MM.1S (cell line): ENCODE data around the gene MTFR1L.

Experiments used
- DNase-seq: peaks from one replicate; pipeline ENCODE4 v3.0.0-alpha.2; 2015
- H2AFZ ChIP-seq: fragments of 300-600 bp; sonication (generic); 2 replicates; pipeline ENCODE4 v1.6.0; 2016; ENCODE audit warnings: antibody characterized with exemption, low read length
- H3F3A ChIP-seq: fragments of 300-600 bp; sonication (generic); 2 replicates; pipeline ENCODE4 v1.6.1; 2016; ENCODE audit warnings: mild to moderate bottlenecking, antibody characterized with exemption, low read length, moderate library complexity, mixed read lengths; ENCODE audit not compliant: insufficient read depth
- H3K27ac ChIP-seq: fragments of 300-600 bp; sonication (generic); 2 replicates; pipeline ENCODE4 v1.5.1; 2016; ENCODE audit warnings: mild to moderate bottlenecking, low read length
- H3K27me3 ChIP-seq: fragments of 300-600 bp; sonication (generic); replicated peaks from 2 replicates; pipeline ENCODE4 v1.6.0; 2016; ENCODE audit warnings: low read length; ENCODE audit not compliant: insufficient read depth
- H3K36me3 ChIP-seq: fragments of 300-600 bp; sonication (generic); replicated peaks from 2 replicates; pipeline ENCODE4 v1.6.1; 2016; ENCODE audit warnings: mild to moderate bottlenecking, low read length, mixed read lengths; ENCODE audit not compliant: insufficient read depth
- H3K4me1 ChIP-seq: fragments of 300-600 bp; sonication (generic); 2 replicates; pipeline ENCODE4 v1.6.1; 2016; ENCODE audit warnings: low read length, mixed read lengths
- H3K4me2 ChIP-seq: fragments of 300-600 bp; sonication (generic); 2 replicates; pipeline ENCODE4 v1.6.0; 2016; ENCODE audit warnings: low read depth, low read length
- H3K4me3 ChIP-seq: fragments of 300-600 bp; sonication (generic); 2 replicates; pipeline ENCODE4 v1.5.1; 2016; ENCODE audit warnings: low read length, mixed read lengths
- H3K79me2 ChIP-seq: fragments of 300-600 bp; sonication (generic); 2 replicates; pipeline ENCODE4 v1.6.1; 2016; ENCODE audit warnings: mixed run types, low read length, mixed read lengths
- H3K9ac ChIP-seq: fragments of 300-600 bp; sonication (generic); 2 replicates; pipeline ENCODE4 v1.6.1; 2016; ENCODE audit warnings: low read length, mixed read lengths
- H3K9me2 ChIP-seq: fragments of 300-600 bp; sonication (generic); replicated peaks from 2 replicates; pipeline ENCODE4 v1.6.1; 2016; ENCODE audit warnings: mild to moderate bottlenecking, low read length, mixed read lengths; ENCODE audit not compliant: insufficient read depth
- H3K9me3 ChIP-seq: fragments of 300-600 bp; sonication (generic); replicated peaks from 2 replicates; pipeline ENCODE4 v1.6.1; 2016; ENCODE audit warnings: mild to moderate bottlenecking, low read length, mixed read lengths; ENCODE audit not compliant: insufficient read depth
- H4K20me1 ChIP-seq: fragments of 300-600 bp; sonication (generic); 2 replicates; pipeline ENCODE4 v1.6.1; 2016; ENCODE audit warnings: mild to moderate bottlenecking, low read length, moderate library complexity, mixed read lengths; ENCODE audit not compliant: insufficient read depth
- CTCF ChIP-seq: fragments of 300-600 bp; sonication (generic); IDR thresholded peaks from 2 replicates; pipeline ENCODE4 v1.5.1; 2016; ENCODE audit warnings: antibody characterized with exemption, low read length, mixed read lengths
- EZH2 ChIP-seq: fragments of 300-600 bp; sonication (generic); optimal IDR thresholded peaks from 2 replicates; pipeline ENCODE3; 2017; ENCODE audit warnings: low read depth, mild to moderate bottlenecking, antibody characterized with exemption, low read length, mixed read lengths
- EZH2phosphoT487 ChIP-seq: fragments of 300-600 bp; sonication (generic); IDR thresholded peaks from 2 replicates; pipeline ENCODE4 v1.6.1; 2018; ENCODE audit warnings: antibody characterized with exemption, low read length

Gene MTFR1L

DNA sequence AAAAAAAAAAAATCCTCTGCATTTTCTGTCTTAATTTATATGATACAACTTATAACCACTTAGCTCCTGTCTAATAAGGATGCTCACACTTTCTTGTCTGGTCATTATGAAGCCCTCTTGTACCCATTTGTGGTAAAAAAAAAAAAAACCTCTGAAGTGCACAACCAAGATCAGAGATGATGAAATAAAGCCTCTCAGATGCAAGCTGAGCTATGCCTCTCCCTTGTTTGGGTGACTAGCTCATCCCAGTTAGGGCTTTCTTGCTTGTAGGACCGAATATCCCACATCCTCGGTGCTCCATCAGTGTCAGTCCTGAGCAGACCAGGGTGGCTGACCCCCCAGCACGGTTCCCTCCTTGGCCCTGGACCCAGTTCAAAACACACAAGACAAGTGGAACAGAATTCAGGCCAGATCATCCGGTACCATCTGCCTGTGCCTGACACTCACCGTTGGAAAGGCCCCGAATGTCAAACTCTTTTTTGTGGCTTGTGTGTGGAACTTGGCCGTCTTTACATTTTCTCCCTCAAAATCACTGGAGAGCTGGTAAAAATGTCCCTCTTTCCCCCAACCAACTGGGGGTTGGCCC lies 26.1 kb upstream of the MTFR1L start:
- no peak overlapping the region for H3K9ac ChIP-seq

DNA sequence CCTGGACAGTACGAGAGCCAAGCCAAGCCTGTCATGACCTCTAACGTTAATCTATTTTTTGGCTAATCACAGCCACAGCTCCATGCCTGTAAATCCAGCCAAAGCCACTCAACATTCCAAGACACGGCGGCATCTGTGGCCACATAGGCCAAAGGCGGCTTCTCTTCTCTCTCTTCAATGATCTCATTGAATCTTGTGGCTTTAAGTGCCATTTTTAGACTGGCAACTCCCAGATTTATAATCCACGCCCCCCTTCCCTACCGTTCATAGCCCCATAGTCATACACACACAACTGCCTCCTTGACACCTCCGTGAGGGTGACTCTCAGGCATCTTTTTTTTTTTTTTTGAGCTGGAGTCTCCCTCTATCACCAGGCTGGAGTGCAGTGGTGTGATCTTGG lies 25.4 kb upstream of the MTFR1L start:
- H3F3A ChIP-seq = no peaks in the 10 kb centered on the region
- TF ChIP-seq EZH2phosphoT487 = no peak
- TF ChIP-seq CTCF = no peak
- TF ChIP-seq EZH2 = no peak
- no peaks in the 10 kb centered on the region for H4K20me1 ChIP-seq
- H2AFZ ChIP-seq = no peak overlapping the region
- H3K9me3 ChIP-seq = no peaks in the 10 kb centered on the region
- H3K4me2 ChIP-seq = no peak overlapping the region
- H3K27me3 ChIP-seq = no peaks in the 10 kb centered on the region
- H3K27ac ChIP-seq = no peak overlapping the region
- peaks cover 3% of the 10 kb centered on the region for H3K4me1 ChIP-seq
- no peak overlapping the region for H3K4me3 ChIP-seq
- H3K36me3 ChIP-seq = no peaks in the 10 kb centered on the region
- no peaks in the 10 kb centered on the region for H3K79me2 ChIP-seq
- DNase-seq = no peak
- no peak overlapping the region for H3K9ac ChIP-seq
- no peaks in the 10 kb centered on the region for H3K9me2 ChIP-seq

More for the DNA sequence above, 26.1 kb upstream of the MTFR1L start:
- Histone ChIP-seq H3K4me2 (no peak overlapping the region), H3K9me2 (no peaks in the 10 kb centered on the region), H3K4me3 (no peak overlapping the region), H3K36me3 (no peaks in the 10 kb centered on the region), H3K27me3 (no peaks in the 10 kb centered on the region), H3K4me1 (peaks cover 3% of the 10 kb centered on the region), H3F3A (no peaks in the 10 kb centered on the region), H3K27ac (no peak overlapping the region), H3K79me2 (no peaks in the 10 kb centered on the region), H2AFZ (no peak overlapping the region), H4K20me1 (no peaks in the 10 kb centered on the region), H3K9me3 (no peaks in the 10 kb centered on the region)
- TF ChIP-seq EZH2phosphoT487 = no peak
- TF ChIP-seq EZH2 = no peak
- TF ChIP-seq CTCF = no peak
- no peak for DNase-seq

GRCh38 chr1:25795211-25795610 lies 24.5 kb upstream of the MTFR1L start:
- no peaks in the 10 kb centered on the region for H3K36me3 ChIP-seq
- H3K9me2 ChIP-seq = no peaks in the 10 kb centered on the region
- TF ChIP-seq EZH2 (no peak), CTCF (no peak), EZH2phosphoT487 (no peak)
- no peak for DNase-seq
- peaks cover 3% of the 10 kb centered on the region for H3K4me1 ChIP-seq
- no peak overlapping the region for H3K27ac ChIP-seq
- no peak overlapping the region for H3K4me3 ChIP-seq
- H3K9ac ChIP-seq = no peak overlapping the region
- no peak overlapping the region for H2AFZ ChIP-seq
- no peaks in the 10 kb centered on the region for H3F3A ChIP-seq
- H3K79me2 ChIP-seq = no peaks in the 10 kb centered on the region
- no peaks in the 10 kb centered on the region for H4K20me1 ChIP-seq
- no peaks in the 10 kb centered on the region for H3K27me3 ChIP-seq
- H3K4me2 ChIP-seq = no peak overlapping the region
- no peaks in the 10 kb centered on the region for H3K9me3 ChIP-seq
